Transverse colon (tissue), 4 donors: ENCODE measurements around the gene GNPDA2. TPM values are rescaled to one million over a fixed set of nuclear protein-coding genes. Genes with fewer than 3 reads are reported as not detected.

Source experiments
- DNase-seq: peaks from one replicate; pipeline ENCODE4 v3.0.0-alpha.2; 2019
- H3K27ac ChIP-seq, 4 donors: fragments of 200-600 bp; sonication (generic); 2 replicates each; pipeline ENCODE4 v1.5.1; 2016 to 2018; ENCODE audit warnings: inconsistent platforms in 4 of 4
- H3K27me3 ChIP-seq: fragments of 200-600 bp; sonication (generic); 2 replicates; pipeline ENCODE4 v1.5.1; 2017; ENCODE audit warnings: inconsistent platforms
- H3K36me3 ChIP-seq, 4 donors: fragments of 200-600 bp; sonication (generic); 2 replicates each; pipeline ENCODE4 v1.5.1; 2017 to 2019; ENCODE audit warnings: inconsistent platforms in 4 of 4
- H3K4me1 ChIP-seq, 4 donors: fragments of 200-600 bp; sonication (generic); 2 replicates each; pipeline ENCODE4 v1.5.1; 2017 to 2020; ENCODE audit warnings: inconsistent platforms in 4 of 4
- H3K4me3 ChIP-seq, 4 donors: fragments of 200-600 bp; sonication (generic); 1 replicate in 1 of 4; 2 replicates in 3 of 4; pipeline versions ENCODE4 v1.5.1 to v1.6.1; 2017 to 2019; ENCODE audit warnings: inconsistent platforms in 4 of 4
- H3K9me3 ChIP-seq, 2 donors: fragments of 200-600 bp; sonication (generic); 2 replicates each; pipeline ENCODE4 v1.5.1; 2017 to 2019; ENCODE audit warnings: inconsistent platforms in 2 of 2
- CTCF ChIP-seq, 5 experiments: fragments of 200-600 bp in 3 of 5; fragments of 450-650 bp in 2 of 5; sonication (generic) in 3 of 5; IDR thresholded peaks; 1 replicate in 2 of 5; 2 replicates in 3 of 5; pipeline ENCODE4 v1.5.1; 2016 to 2017; ENCODE audit warnings: antibody characterized with exemption in 5 of 5, inconsistent platforms in 3 of 5, mild to moderate bottlenecking in 2 of 5, moderate library complexity in 1 of 5
- EP300 ChIP-seq: sonication (generic); formaldehyde crosslinking; IDR thresholded peaks from one replicate; pipeline ENCODE4 v1.6.1; 2017; ENCODE audit warnings: antibody characterized with exemption, low read depth
- POLR2A ChIP-seq: fragments of 450-650 bp; IDR thresholded peaks from one replicate; pipeline ENCODE4 v1.6.1; 2016; ENCODE audit warnings: antibody characterized with exemption, mild to moderate bottlenecking, moderate library complexity
- POLR2AphosphoS5 ChIP-seq, 3 donors: sonication (generic); formaldehyde crosslinking; IDR thresholded peaks; one replicate each; pipeline ENCODE4 v1.6.1; 2016; ENCODE audit warnings: antibody characterized with exemption in 3 of 3
- WGBS, 2 donors: methylation state at CpG; one replicate each; pipeline ENCODE4 v1.1.5; 2018; ENCODE audit warnings: low coverage in 1 of 2; 5-methylcytosine and 5-hydroxymethylcytosine counted together
- in situ Hi-C, 4 donors: fragments of 200-750 bp; cut with MboI; loops; one replicate each; pipeline versions ENCODE4 v1.15.0 to v1.15.1; 2017; ENCODE audit warnings: low sequenced_read_pairs in 3 of 4, low pct_ligation_motif_present in 1 of 4, low pct_unique_long_range_greater_than_20kb in 1 of 4
- intact Hi-C: fragments of 100-400 bp; cut with DNase I; formaldehyde crosslinking; loops from one replicate; pipeline ENCODE4 v1.15.1; 2023; ENCODE audit warnings: low total_unique reads
- total RNA-seq, 4 donors: library from RNA; depleted of rRNA; stranded (reverse); fragments of >200 nt; gene quantifications; one replicate each; pipeline ENCODE4 v1.1.0, GENCODE V29; 2016

Gene GNPDA2
- 10 to 100 TPM in 1 of 4 donors, 1 to 10 TPM in 3; 2.2 to 16.3 (median 8.7) TPM for total RNA-seq

DNA sequence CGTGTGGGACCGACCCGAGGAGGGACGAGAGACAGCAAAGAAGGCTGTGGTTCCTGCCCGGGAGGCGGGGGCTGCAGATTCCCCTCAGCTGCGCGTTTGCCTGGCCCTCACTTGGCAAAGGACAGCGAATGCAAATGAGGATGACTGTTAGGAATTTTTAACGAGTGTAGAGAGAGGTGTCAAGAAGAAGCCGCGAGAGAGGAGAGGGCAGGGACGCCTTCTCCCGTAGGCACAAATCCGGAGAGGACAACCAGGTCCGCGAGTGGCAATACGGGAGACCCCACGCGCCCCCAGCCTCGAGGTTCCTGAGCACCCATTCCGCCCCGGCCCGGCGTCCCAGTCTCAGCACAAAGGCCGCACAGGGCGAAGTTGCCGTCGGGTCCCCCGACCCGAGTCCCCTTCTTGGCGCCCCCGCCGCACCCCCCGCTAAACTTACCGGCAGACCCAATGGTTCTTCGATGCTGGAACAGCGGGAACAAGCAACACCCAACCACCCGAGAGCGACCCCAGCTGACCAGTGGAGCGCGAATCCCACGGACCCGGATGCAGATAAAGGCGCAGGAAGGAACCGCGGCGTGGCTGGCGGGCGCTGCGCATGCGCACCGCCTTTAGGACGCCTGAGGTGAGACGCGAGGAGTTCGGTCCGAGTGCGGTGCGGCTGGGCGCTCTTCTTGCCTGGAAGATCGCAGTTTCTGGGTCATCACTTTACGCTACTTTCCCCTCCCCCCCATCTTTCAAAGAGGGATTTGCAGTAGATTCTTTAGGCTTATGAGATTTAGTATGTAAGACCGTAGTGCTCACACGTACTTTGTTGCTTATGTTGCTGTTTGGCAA is at the start of gene GNPDA2:
Gene GNPDA2, minus strand, starts transcription at position 519 of the 834 bp plus-strand sequence. CDS start 4,349 bp downstream, outside the sequence.
- 0% methylated on average over 13 to 38 of the region's 65 CpGs for WGBS, 2 donors
- Histone ChIP-seq H3K27me3 (no peaks in the 10 kb centered on the region), H3K4me1 (peaks cover 9 to 19% (median 18%) of the 10 kb centered on the region in 4 donors), H3K4me3 (peak within 1 kb of the TSS; percentile 53 to 93 (median 76)), H3K27ac (peak within 1 kb of the TSS; percentile 82 to 89 (median 84)), H3K9me3 (no peaks in the 10 kb centered on the region), H3K36me3 (no peaks in the 10 kb centered on the region)
- TF ChIP-seq CTCF (IDR thresholded peaks at IDR 0.05): peak in 1 of 5 experiments; percentile 21
- peak; percentile 39 for TF ChIP-seq POLR2A
- TF ChIP-seq EP300: no peak
- TF ChIP-seq POLR2AphosphoS5 (IDR thresholded peaks at IDR 0.05): peak; percentile 70 to 74 (median 71)
- in situ Hi-C loops: no loop called here
- intact Hi-C loops: no loop called here
- DNase-seq: peak; percentile 90

GRCh38 chr4:44772340-44772739 is 46.0 kb upstream of the GNPDA2 start:
- WGBS, 2 donors: 89 to 92% methylated on average over 5 to 6 of the region's 6 CpGs
- intact Hi-C loops (no loop called here), in situ Hi-C loops (loop anchor here in 1 of 4 donors (25.0 kb wide), 1 partner anchor 665 kb away; no protein-coding TSS in a partner anchor)
- no peaks in the 10 kb centered on the region for H3K27me3 ChIP-seq
- H3K4me3 ChIP-seq: no peak overlapping the region
- H3K27ac ChIP-seq: no peak overlapping the region
- DNase-seq: no peak
- no peaks in the 10 kb centered on the region for H3K9me3 ChIP-seq
- H3K4me1 ChIP-seq: no peaks in the 10 kb centered on the region
- TF ChIP-seq POLR2A (no peak), CTCF (IDR thresholded peaks at IDR 0.05) (no peak), EP300 (no peak), POLR2AphosphoS5 (IDR thresholded peaks at IDR 0.05) (no peak)
- no peaks in the 10 kb centered on the region for H3K36me3 ChIP-seq

GRCh38 chr4:44771789-44772188 is 45.4 kb upstream of the GNPDA2 start:
- no peaks in the 10 kb centered on the region for H3K36me3 ChIP-seq
- no peaks in the 10 kb centered on the region for H3K4me1 ChIP-seq
- H3K27me3 ChIP-seq: no peaks in the 10 kb centered on the region
- DNase-seq: no peak
- H3K27ac ChIP-seq: no peak overlapping the region
- H3K4me3 ChIP-seq: no peak overlapping the region
- intact Hi-C loops (no loop called here), in situ Hi-C loops (loop anchor here in 1 of 4 donors (25.0 kb wide), 1 partner anchor 666 kb away; no protein-coding TSS in a partner anchor)
- H3K9me3 ChIP-seq: no peaks in the 10 kb centered on the region
- 65% methylated on average over 1 of the region's 1 CpG; no CpG with 5 or more reads in 1 of the 2 donors for WGBS, 2 donors
- TF ChIP-seq POLR2AphosphoS5 (IDR thresholded peaks at IDR 0.05) (no peak), CTCF (IDR thresholded peaks at IDR 0.05) (no peak), EP300 (no peak), POLR2A (no peak)

GRCh38 chr4:44766453-44766852 is 40.1 kb upstream of the GNPDA2 start:
- intact Hi-C loops (no loop called here), in situ Hi-C loops (loop anchor here in 1 of 4 donors (25.0 kb wide), 1 partner anchor 671 kb away; no protein-coding TSS in a partner anchor)
- Histone ChIP-seq H3K9me3 (no peaks in the 10 kb centered on the region), H3K4me1 (no peaks in the 10 kb centered on the region), H3K27ac (no peak overlapping the region), H3K4me3 (no peak overlapping the region), H3K36me3 (no peaks in the 10 kb centered on the region), H3K27me3 (peaks cover under 1% of the 10 kb centered on the region)
- DNase-seq: no peak
- no peak for TF ChIP-seq POLR2A
